Colonic mucosa (tissue), 4 donors: ENCODE measurements around the gene CNNM4. TPM values are rescaled to one million over a fixed set of nuclear protein-coding genes. Genes with fewer than 3 reads are reported as not detected.

Experiments used
- DNase-seq: peaks from one replicate; pipeline ENCODE4 v3.0.0-alpha.2; 2020
- H3K27ac ChIP-seq: fragments of 200-600 bp; one replicate; pipeline ENCODE4 v1.8.0; 2021
- H3K27me3 ChIP-seq: fragments of 200-600 bp; one replicate; pipeline ENCODE4 v1.8.0; 2021
- H3K36me3 ChIP-seq: fragments of 200-600 bp; one replicate; pipeline ENCODE4 v1.8.0; 2021
- H3K4me1 ChIP-seq: fragments of 200-600 bp; one replicate; pipeline ENCODE4 v1.8.0; 2021; ENCODE audit warnings: mild to moderate bottlenecking
- H3K4me3 ChIP-seq: fragments of 200-600 bp; one replicate; pipeline ENCODE4 v1.8.0; 2021
- H3K9ac ChIP-seq, 2 donors: one replicate each; pipeline ENCODE4 v1.7.0; 2013; ENCODE audit warnings: control low read depth in 2 of 2, low read depth in 2 of 2, low read length in 2 of 2
- H3K9me3 ChIP-seq: fragments of 200-600 bp; one replicate; pipeline ENCODE4 v1.8.0; 2021
- intact Hi-C: fragments of 100-400 bp; cut with DNase I; formaldehyde crosslinking; loops from one replicate; pipeline ENCODE4 v1.14.1; 2022
- total RNA-seq, 2 donors: library from RNA; stranded (reverse); fragmentation: NEBNext Ultra II Directional in 1 of 2; extraction: Animal tissue kit (Norgen Biotek cat#: 25700) in 1 of 2; gene quantifications; one replicate each; pipeline ENCODE4 v1.2.1, GENCODE V29; 2021
- TF ChIP-seq, protein P1 (sequence below): fragments of 200-600 bp; IDR thresholded peaks from one replicate; pipeline ENCODE4 v1.8.0; 2022; ENCODE audit warnings: antibody characterized with exemption, mild to moderate bottlenecking
- donor health status: healthy.
- donor health status: DM: no; HTN: no; CAD: no.
- donor health status: DM: no; HTN: no; CAD: no.

Gene CNNM4
- total RNA-seq, 2 donors from 2014 or later: 80.4 to 190 TPM

DNA sequence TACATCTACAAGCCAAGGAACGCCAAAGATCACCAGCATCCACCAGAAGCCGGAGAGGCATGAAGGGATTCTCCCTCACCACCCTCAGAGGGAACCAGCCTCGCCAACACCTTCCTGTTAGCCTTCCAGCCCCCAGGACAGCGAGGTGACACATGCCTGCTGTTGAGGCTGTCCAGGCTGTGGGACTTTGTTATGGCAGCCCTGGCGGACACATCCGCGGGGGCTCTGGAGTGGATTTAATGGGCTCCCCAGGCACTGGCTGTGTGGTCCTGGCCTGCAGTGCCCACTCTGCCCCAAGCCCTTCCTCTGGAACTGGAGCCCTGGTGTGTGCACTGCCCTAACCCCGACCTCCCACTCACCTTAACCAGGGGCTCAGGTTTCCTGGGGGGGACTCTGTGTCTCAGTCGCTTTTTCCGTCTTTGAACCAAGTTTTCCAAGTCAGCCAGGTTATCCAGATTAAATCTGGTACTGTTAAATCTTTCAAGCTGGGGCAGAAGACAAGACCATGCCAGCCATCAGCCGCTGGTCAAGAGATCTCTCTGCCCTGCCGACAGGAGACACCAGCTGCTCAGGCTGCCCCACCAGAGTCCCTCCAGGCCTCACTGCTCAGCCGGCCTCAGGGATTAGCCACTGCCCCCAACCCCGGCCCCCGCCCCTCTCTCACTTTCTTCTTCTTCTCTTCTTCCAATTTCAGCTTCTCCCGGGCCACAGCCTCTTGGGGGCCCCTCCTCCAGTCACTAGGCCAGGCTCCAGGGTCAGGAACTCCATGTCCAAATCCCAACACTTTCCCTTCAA lies 81.2 kb downstream of the CNNM4 start:
- no peak for DNase-seq
- no peaks in the 10 kb centered on the region for H3K36me3 ChIP-seq
- no peak overlapping the region for H3K27ac ChIP-seq
- no peak overlapping the region for H3K9ac ChIP-seq
- H3K9me3 ChIP-seq: no peaks in the 10 kb centered on the region
- intact Hi-C loops: no loop called here
- TF ChIP-seq, protein P1, sequence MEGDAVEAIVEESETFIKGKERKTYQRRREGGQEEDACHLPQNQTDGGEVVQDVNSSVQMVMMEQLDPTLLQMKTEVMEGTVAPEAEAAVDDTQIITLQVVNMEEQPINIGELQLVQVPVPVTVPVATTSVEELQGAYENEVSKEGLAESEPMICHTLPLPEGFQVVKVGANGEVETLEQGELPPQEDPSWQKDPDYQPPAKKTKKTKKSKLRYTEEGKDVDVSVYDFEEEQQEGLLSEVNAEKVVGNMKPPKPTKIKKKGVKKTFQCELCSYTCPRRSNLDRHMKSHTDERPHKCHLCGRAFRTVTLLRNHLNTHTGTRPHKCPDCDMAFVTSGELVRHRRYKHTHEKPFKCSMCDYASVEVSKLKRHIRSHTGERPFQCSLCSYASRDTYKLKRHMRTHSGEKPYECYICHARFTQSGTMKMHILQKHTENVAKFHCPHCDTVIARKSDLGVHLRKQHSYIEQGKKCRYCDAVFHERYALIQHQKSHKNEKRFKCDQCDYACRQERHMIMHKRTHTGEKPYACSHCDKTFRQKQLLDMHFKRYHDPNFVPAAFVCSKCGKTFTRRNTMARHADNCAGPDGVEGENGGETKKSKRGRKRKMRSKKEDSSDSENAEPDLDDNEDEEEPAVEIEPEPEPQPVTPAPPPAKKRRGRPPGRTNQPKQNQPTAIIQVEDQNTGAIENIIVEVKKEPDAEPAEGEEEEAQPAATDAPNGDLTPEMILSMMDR: no peak
- no peak overlapping the region for H3K4me3 ChIP-seq
- H3K4me1 ChIP-seq: peaks cover 7% of the 10 kb centered on the region
- H3K27me3 ChIP-seq: no peaks in the 10 kb centered on the region

DNA sequence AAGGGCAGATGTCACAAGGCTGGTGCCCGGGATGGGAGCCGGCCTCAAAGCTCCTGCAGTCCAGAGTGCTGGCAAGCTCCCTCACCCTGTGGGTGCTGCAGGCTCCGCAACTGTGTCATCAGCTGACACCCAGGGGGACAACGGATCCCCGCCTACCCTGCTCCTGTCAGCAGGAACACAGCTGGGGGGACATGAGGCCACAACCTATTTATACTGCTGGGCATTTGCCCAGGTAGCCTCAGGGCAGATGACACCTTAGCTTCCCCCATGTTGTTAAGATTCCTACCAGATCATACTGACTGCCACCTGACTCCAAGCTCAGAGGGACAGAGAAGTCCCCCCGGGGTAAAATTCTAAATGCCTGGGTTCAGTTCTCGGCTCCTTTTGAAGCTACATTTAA lies 81.9 kb downstream of the CNNM4 start:
- DNase-seq: no peak

DNA sequence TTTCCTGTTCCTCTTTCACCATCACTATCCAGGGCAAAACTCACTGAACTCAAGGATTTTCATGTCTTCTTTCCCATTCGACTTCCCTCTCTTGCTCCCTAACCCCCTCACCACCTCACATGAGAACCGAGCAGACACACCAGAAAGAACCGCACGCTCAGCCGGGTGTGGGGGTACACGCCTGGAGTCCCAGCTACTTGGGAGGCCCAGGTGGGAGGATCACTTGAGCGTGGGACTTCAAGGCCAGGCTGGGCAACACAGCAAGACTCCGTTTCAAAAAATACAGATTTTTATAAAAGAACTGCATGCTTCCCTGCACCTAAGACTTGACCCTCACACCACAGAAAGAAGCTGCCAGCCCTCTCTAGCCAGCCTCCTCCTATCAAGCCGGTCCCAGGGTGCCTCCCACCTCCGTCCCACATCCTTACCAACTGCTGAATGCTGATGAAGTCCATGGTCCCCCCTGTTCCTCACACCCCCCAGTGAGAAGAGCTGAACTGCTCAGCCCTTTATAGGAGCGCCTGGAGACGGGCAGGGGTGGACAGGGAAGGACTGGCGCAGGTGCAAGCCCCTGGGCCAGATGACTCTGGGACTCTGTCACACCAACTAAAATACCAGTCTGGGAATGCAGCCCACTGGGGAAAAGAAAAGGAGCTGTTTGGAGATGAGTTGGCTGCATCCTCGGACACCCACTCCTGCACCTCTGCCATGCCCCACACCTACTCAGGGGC lies 83.0 kb downstream of the CNNM4 start, which contains the start of gene ANKRD23:
Gene ANKRD23, minus strand, starts transcription at position 484 of the 731 bp plus-strand sequence. Its CDS starts 29 bp downstream, at position 455.
- intact Hi-C loops: no loop called here
- H3K4me3 ChIP-seq: no peak within 1 kb of the TSS
- H3K27ac ChIP-seq: no peak within 1 kb of the TSS
- TF ChIP-seq, protein P1: no peak
- no peaks in the 10 kb centered on the region for H3K27me3 ChIP-seq
- H3K9me3 ChIP-seq: no peaks in the 10 kb centered on the region
- no peak for DNase-seq
- H3K36me3 ChIP-seq: no peaks in the 10 kb centered on the region
- H3K4me1 ChIP-seq: peaks cover 7% of the 10 kb centered on the region
- no peak within 1 kb of the TSS for H3K9ac ChIP-seq

More for the DNA sequence above, 81.9 kb downstream of the CNNM4 start:
- Histone ChIP-seq H3K9me3 (no peaks in the 10 kb centered on the region), H3K9ac (no peak overlapping the region), H3K27ac (no peak overlapping the region), H3K27me3 (no peaks in the 10 kb centered on the region), H3K4me1 (peaks cover 7% of the 10 kb centered on the region), H3K4me3 (no peak overlapping the region), H3K36me3 (no peaks in the 10 kb centered on the region)
- intact Hi-C loops: no loop called here
- TF ChIP-seq, protein P1: no peak

DNA sequence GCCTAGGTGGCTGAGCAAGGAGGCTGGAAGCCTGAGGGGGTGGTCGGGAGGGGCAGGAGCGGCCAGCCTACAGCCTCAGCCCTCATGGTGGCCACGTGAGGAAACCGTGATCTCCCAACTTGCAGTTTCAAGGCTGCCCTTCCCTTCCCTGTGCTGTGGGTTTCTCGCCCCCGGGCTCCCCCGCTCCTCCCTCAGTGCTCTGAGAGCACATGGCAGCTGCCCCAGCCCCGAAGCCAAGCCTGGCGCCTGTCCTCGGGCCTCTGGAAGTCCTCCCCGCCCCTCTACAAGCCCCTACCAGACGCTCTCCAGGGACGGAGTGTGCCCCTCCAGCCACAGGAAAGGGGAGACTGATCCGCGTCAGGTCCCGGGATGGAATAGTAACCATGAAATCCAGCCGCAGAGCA lies 83.7 kb downstream of the CNNM4 start:
- H3K36me3 ChIP-seq: no peaks in the 10 kb centered on the region
- no peaks in the 10 kb centered on the region for H3K27me3 ChIP-seq
- intact Hi-C loops: no loop called here
- no peak overlapping the region for H3K4me3 ChIP-seq
- TF ChIP-seq, protein P1: no peak
- DNase-seq: no peak
- no peak overlapping the region for H3K9ac ChIP-seq
- H3K9me3 ChIP-seq: no peaks in the 10 kb centered on the region
- H3K4me1 ChIP-seq: peaks cover 4% of the 10 kb centered on the region
- no peak overlapping the region for H3K27ac ChIP-seq

DNA sequence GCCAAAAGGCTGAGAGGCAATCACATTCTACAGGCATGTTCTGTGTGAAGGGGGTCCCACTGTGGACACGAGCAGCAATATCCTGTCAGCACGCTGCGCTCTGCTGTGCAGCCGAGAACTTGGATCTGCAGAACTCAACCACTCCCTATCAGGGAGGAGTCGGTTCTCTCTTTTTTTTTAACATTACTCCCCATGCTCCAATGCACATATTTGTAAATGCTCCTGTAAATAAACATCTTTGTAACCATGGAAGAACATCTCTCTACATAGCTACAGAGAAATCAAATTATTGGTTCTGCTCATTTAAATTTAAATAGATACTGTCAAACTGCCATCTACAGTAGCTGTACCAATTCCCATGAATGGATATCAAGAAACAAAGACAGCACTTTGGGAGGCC lies 86.1 kb downstream of the CNNM4 start:
- Histone ChIP-seq H3K27ac (no peak overlapping the region), H3K9me3 (no peaks in the 10 kb centered on the region), H3K4me1 (no peaks in the 10 kb centered on the region), H3K27me3 (no peaks in the 10 kb centered on the region), H3K9ac (no peak overlapping the region), H3K36me3 (no peaks in the 10 kb centered on the region), H3K4me3 (no peak overlapping the region)
- TF ChIP-seq, protein P1: no peak
- intact Hi-C loops: no loop called here
- no peak for DNase-seq
